Activated T-helper 17 cell treated with anti-CD3 and anti-CD28 coated beads, Interleukin-2, amount 50 U/mL, for 72 hours (primary cell): ENCODE data around the gene STK11. TPM values are rescaled to one million over a fixed set of nuclear protein-coding genes. Genes with fewer than 3 reads are reported as not detected.

Experiments used
- ATAC-seq: fragments of 150-1000 bp; cut with Tn5 transposase; replicated peaks from 2 replicates; pipeline ENCODE4 v1.10.0; 2021; ENCODE audit warnings: mild to moderate bottlenecking, moderate library complexity
- H3K27ac Mint-ChIP-seq: one replicate; pipeline ENCODE4 v1.8.0; 2022; ENCODE audit warnings: mixed read lengths
- H3K27me3 Mint-ChIP-seq: one replicate; pipeline ENCODE4 v1.8.0; 2022; ENCODE audit warnings: mixed read lengths
- H3K36me3 Mint-ChIP-seq: one replicate; pipeline ENCODE4 v1.8.0; 2022; ENCODE audit warnings: low read depth, mild to moderate bottlenecking, mixed read lengths
- H3K4me1 Mint-ChIP-seq: one replicate; pipeline ENCODE4 v1.8.0; 2022; ENCODE audit warnings: mixed read lengths
- H3K4me3 Mint-ChIP-seq: one replicate; pipeline ENCODE4 v1.8.0; 2022; ENCODE audit warnings: mild to moderate bottlenecking, mixed read lengths
- H3K9me3 Mint-ChIP-seq: one replicate; pipeline ENCODE4 v1.8.0; 2022; ENCODE audit warnings: mixed read lengths
- total RNA-seq, 2 donors: library from RNA; stranded (reverse); gene quantifications; one replicate each; pipeline ENCODE4 v1.2.3, GENCODE V29; 2022

The STK11 gene
- total RNA-seq, 2 donors from 2014 or later: 77.0 to 86.6 TPM

- H3K4me3 Mint-ChIP-seq: peak overlapping the region; percentile 47
- H3K9me3 Mint-ChIP-seq: no peaks in the 10 kb centered on the region
- H3K27me3 Mint-ChIP-seq: no peaks in the 10 kb centered on the region
- no peak for ATAC-seq
- H3K4me1 Mint-ChIP-seq: peaks cover 11% of the 10 kb centered on the region
- peak overlapping the region; percentile 66 for H3K27ac Mint-ChIP-seq
- H3K36me3 Mint-ChIP-seq: peaks cover 57% of the 10 kb centered on the region
Measured at GRCh38 chr19:1211494-1212234, 6.1 kb downstream of the STK11 start.

GRCh38 chr19:1213391-1214286, 8.1 kb downstream of the STK11 start:
- peaks cover 11% of the 10 kb centered on the region for H3K4me1 Mint-ChIP-seq
- peaks cover 39% of the 10 kb centered on the region for H3K36me3 Mint-ChIP-seq
- H3K9me3 Mint-ChIP-seq: no peaks in the 10 kb centered on the region
- no peaks in the 10 kb centered on the region for H3K27me3 Mint-ChIP-seq
- peak overlapping the region; percentile 99 for H3K4me3 Mint-ChIP-seq
- peak overlapping the region; percentile 100 for H3K27ac Mint-ChIP-seq
- ATAC-seq: peak; percentile 97

GRCh38 chr19:1214299-1214861, 8.8 kb downstream of the STK11 start:
- Mint-ChIP-seq H3K36me3 (peaks cover 39% of the 10 kb centered on the region), H3K27ac (peak overlapping the region; percentile 100), H3K27me3 (no peaks in the 10 kb centered on the region), H3K9me3 (no peaks in the 10 kb centered on the region), H3K4me3 (peak overlapping the region; percentile 99), H3K4me1 (peaks cover 11% of the 10 kb centered on the region)
- ATAC-seq: no peak

GRCh38 chr19:1214862-1215731, 9.5 kb downstream of the STK11 start:
- no peak overlapping the region for H3K4me3 Mint-ChIP-seq
- peaks cover 11% of the 10 kb centered on the region for H3K4me1 Mint-ChIP-seq
- no peak for ATAC-seq
- H3K27me3 Mint-ChIP-seq: no peaks in the 10 kb centered on the region
- H3K27ac Mint-ChIP-seq: no peak overlapping the region
- H3K36me3 Mint-ChIP-seq: peaks cover 31% of the 10 kb centered on the region
- H3K9me3 Mint-ChIP-seq: no peaks in the 10 kb centered on the region

- H3K27ac Mint-ChIP-seq: no peak overlapping the region
- no peaks in the 10 kb centered on the region for H3K27me3 Mint-ChIP-seq
- no peak overlapping the region for H3K4me3 Mint-ChIP-seq
- peaks cover 11% of the 10 kb centered on the region for H3K4me1 Mint-ChIP-seq
- peaks cover 17% of the 10 kb centered on the region for H3K36me3 Mint-ChIP-seq
- H3K9me3 Mint-ChIP-seq: no peaks in the 10 kb centered on the region
- ATAC-seq: no peak
Measured at GRCh38 chr19:1216756-1217155, 11.2 kb downstream of the STK11 start.

- ATAC-seq: no peak
- H3K4me3 Mint-ChIP-seq: no peak overlapping the region
- H3K27me3 Mint-ChIP-seq: no peaks in the 10 kb centered on the region
- no peak overlapping the region for H3K27ac Mint-ChIP-seq
- peaks cover 11% of the 10 kb centered on the region for H3K4me1 Mint-ChIP-seq
- H3K36me3 Mint-ChIP-seq: peaks cover 14% of the 10 kb centered on the region
- no peaks in the 10 kb centered on the region for H3K9me3 Mint-ChIP-seq
Measured at GRCh38 chr19:1217366-1217765, 11.8 kb downstream of the STK11 start.

- Mint-ChIP-seq H3K9me3 (no peaks in the 10 kb centered on the region), H3K4me1 (peaks cover 3% of the 10 kb centered on the region), H3K27me3 (no peaks in the 10 kb centered on the region), H3K36me3 (peaks cover 4% of the 10 kb centered on the region), H3K4me3 (no peak overlapping the region), H3K27ac (no peak overlapping the region)
- no peak for ATAC-seq
Measured at GRCh38 chr19:1218751-1219567, 13.4 kb downstream of the STK11 start.

- H3K4me3 Mint-ChIP-seq: no peak overlapping the region
- no peaks in the 10 kb centered on the region for H3K9me3 Mint-ChIP-seq
- H3K4me1 Mint-ChIP-seq: no peaks in the 10 kb centered on the region
- no peaks in the 10 kb centered on the region for H3K36me3 Mint-ChIP-seq
- no peaks in the 10 kb centered on the region for H3K27me3 Mint-ChIP-seq
- no peak for ATAC-seq
- no peak overlapping the region for H3K27ac Mint-ChIP-seq
Measured at GRCh38 chr19:1219786-1220476, 14.4 kb downstream of the STK11 start.

GRCh38 chr19:1220477-1220930, 14.9 kb downstream of the STK11 start:
- Mint-ChIP-seq H3K4me1 (no peaks in the 10 kb centered on the region), H3K9me3 (no peaks in the 10 kb centered on the region), H3K36me3 (no peaks in the 10 kb centered on the region), H3K4me3 (no peak overlapping the region), H3K27ac (no peak overlapping the region), H3K27me3 (no peaks in the 10 kb centered on the region)
- ATAC-seq: no peak

GRCh38 chr19:1220976-1221903, 15.7 kb downstream of the STK11 start:
- Mint-ChIP-seq H3K9me3 (no peaks in the 10 kb centered on the region), H3K36me3 (no peaks in the 10 kb centered on the region), H3K4me1 (no peaks in the 10 kb centered on the region), H3K4me3 (no peak overlapping the region), H3K27ac (no peak overlapping the region), H3K27me3 (no peaks in the 10 kb centered on the region)
- no peak for ATAC-seq

- H3K4me1 Mint-ChIP-seq: no peaks in the 10 kb centered on the region
- ATAC-seq: no peak
- no peak overlapping the region for H3K27ac Mint-ChIP-seq
- H3K9me3 Mint-ChIP-seq: no peaks in the 10 kb centered on the region
- H3K4me3 Mint-ChIP-seq: no peak overlapping the region
- no peaks in the 10 kb centered on the region for H3K27me3 Mint-ChIP-seq
- no peaks in the 10 kb centered on the region for H3K36me3 Mint-ChIP-seq
Measured at GRCh38 chr19:1221904-1222255, 16.3 kb downstream of the STK11 start.

- H3K36me3 Mint-ChIP-seq: peaks cover 5% of the 10 kb centered on the region
- no peaks in the 10 kb centered on the region for H3K27me3 Mint-ChIP-seq
- H3K4me1 Mint-ChIP-seq: no peaks in the 10 kb centered on the region
- no peak overlapping the region for H3K27ac Mint-ChIP-seq
- H3K4me3 Mint-ChIP-seq: no peak overlapping the region
- ATAC-seq: no peak
- no peaks in the 10 kb centered on the region for H3K9me3 Mint-ChIP-seq
Measured at GRCh38 chr19:1222394-1222793, 16.8 kb downstream of the STK11 start.
